ENCODE measurements around the gene RIC1. TPM values are rescaled to one million over a fixed set of nuclear protein-coding genes. Genes with fewer than 3 reads are reported as not detected.

The RIC1 gene
- total and polyA plus RNA-seq, 8 donors = 21.5 to 32.9 (median 30.7) TPM

GRCh38 chr9:5628183-5628529, 751 bp upstream of the RIC1 start:
- no peak for TF ChIP-seq CTCF (IDR thresholded peaks at IDR 0.05)
- no peak for ATAC-seq

GRCh38 chr9:5629312-5630080, 589 bp downstream of the RIC1 start:
- ATAC-seq = peak; percentile 27
- TF ChIP-seq CTCF (IDR thresholded peaks at IDR 0.05) = no peak
- Histone ChIP-seq H3K4me1 (peaks cover 10 to 77% of the 10 kb centered on the region in 2 donors), H3K9me3 (no peaks in the 10 kb centered on the region), H3K27ac (peak overlapping the region; percentile 97), H3K36me3 (no peaks in the 10 kb centered on the region), H3K4me3 (peak overlapping the region; percentile 91), H3K27me3 (no peaks in the 10 kb centered on the region)
- peak; percentile 31 to 92 (median 54) for DNase-seq
- intact Hi-C loops (cut with DNase I) = no loop called here

More at GRCh38 chr9:5628183-5628529, 751 bp upstream of the RIC1 start:
- no peak for DNase-seq
- Histone ChIP-seq H3K4me3 (peak overlapping the region; percentile 91), H3K27ac (peak overlapping the region; percentile 97), H3K27me3 (no peaks in the 10 kb centered on the region), H3K4me1 (peaks cover 10 to 73% of the 10 kb centered on the region in 2 donors), H3K36me3 (no peaks in the 10 kb centered on the region), H3K9me3 (no peaks in the 10 kb centered on the region)
- intact Hi-C loops (cut with DNase I) = no loop called here

- DNase-seq = peak in 2 of 4 donors; percentile 39 to 48
- H3K4me3 ChIP-seq = peak overlapping the region; percentile 91
- intact Hi-C loops (cut with DNase I) = no loop called here
- peaks cover 0 to 2% of the 10 kb centered on the region in 2 donors for H3K9me3 ChIP-seq
- no peaks in the 10 kb centered on the region for H3K27me3 ChIP-seq
- ATAC-seq = no peak
- no peak for TF ChIP-seq CTCF (IDR thresholded peaks at IDR 0.05)
- H3K36me3 ChIP-seq = no peaks in the 10 kb centered on the region
- H3K27ac ChIP-seq = peak overlapping the region; percentile 97
- peaks cover 10 to 71% of the 10 kb centered on the region in 2 donors for H3K4me1 ChIP-seq
These were observed 1.2 kb downstream of the RIC1 start for GRCh38 chr9:5630081-5630507.

- Histone ChIP-seq H3K4me1 (peaks cover 10 to 62% of the 10 kb centered on the region in 2 donors), H3K27me3 (no peaks in the 10 kb centered on the region), H3K36me3 (no peaks in the 10 kb centered on the region), H3K27ac (no peak overlapping the region), H3K9me3 (peaks cover 0 to 9% of the 10 kb centered on the region in 2 donors), H3K4me3 (peak overlapping the region in 1 of 2 donors; percentile 91)
- ATAC-seq (no peak), DNase-seq (no peak)
- no peak for TF ChIP-seq CTCF (IDR thresholded peaks at IDR 0.05)
- intact Hi-C loops (cut with DNase I) = no loop called here
These were observed 2.1 kb downstream of the RIC1 start for GRCh38 chr9:5631026-5631425.

GRCh38 chr9:5632540-5632939, 3.6 kb downstream of the RIC1 start:
- no peak for ATAC-seq

More at GRCh38 chr9:5632540-5632939, 3.6 kb downstream of the RIC1 start:
- Histone ChIP-seq H3K9me3 (peaks cover 0 to 13% of the 10 kb centered on the region in 2 donors), H3K4me1 (peaks cover 5 to 46% of the 10 kb centered on the region in 2 donors), H3K27me3 (no peaks in the 10 kb centered on the region), H3K27ac (no peak overlapping the region), H3K4me3 (no peak overlapping the region), H3K36me3 (no peaks in the 10 kb centered on the region)
- TF ChIP-seq CTCF (IDR thresholded peaks at IDR 0.05) = no peak
- no peak for DNase-seq
- intact Hi-C loops (cut with DNase I) = no loop called here

Data from left lung (tissue), 10 donors.